LHCN-M2 (cell line): ENCODE measurements around the gene FCHO2. TPM values are rescaled to one million over a fixed set of nuclear protein-coding genes. Genes with fewer than 3 reads are reported as not detected.
"Not testable (repeated sequence)": the region's sequence is repeated elsewhere in the genome, so short reads cannot be mapped to it uniquely, and the experiment has no call there.

Experiments
- DNase-seq: peaks from one replicate; pipeline ENCODE4 v3.0.0-alpha.2; 2012; ENCODE audit warnings: low read depth
- polyA plus RNA-seq: library from polyadenylated mRNA; unstranded; fragments of >200 nt; gene quantifications from one replicate; pipeline ENCODE4 v1.2.1, GENCODE V29; 2012; ENCODE audit warnings: missing spikeins
- total RNA-seq: library from RNA; depleted of rRNA; stranded (reverse); fragments of >200 nt; gene quantifications from 2 replicates; pipeline ENCODE4 v1.2.3, GENCODE V29; 2014; rRNA removed

Gene FCHO2, protein sequence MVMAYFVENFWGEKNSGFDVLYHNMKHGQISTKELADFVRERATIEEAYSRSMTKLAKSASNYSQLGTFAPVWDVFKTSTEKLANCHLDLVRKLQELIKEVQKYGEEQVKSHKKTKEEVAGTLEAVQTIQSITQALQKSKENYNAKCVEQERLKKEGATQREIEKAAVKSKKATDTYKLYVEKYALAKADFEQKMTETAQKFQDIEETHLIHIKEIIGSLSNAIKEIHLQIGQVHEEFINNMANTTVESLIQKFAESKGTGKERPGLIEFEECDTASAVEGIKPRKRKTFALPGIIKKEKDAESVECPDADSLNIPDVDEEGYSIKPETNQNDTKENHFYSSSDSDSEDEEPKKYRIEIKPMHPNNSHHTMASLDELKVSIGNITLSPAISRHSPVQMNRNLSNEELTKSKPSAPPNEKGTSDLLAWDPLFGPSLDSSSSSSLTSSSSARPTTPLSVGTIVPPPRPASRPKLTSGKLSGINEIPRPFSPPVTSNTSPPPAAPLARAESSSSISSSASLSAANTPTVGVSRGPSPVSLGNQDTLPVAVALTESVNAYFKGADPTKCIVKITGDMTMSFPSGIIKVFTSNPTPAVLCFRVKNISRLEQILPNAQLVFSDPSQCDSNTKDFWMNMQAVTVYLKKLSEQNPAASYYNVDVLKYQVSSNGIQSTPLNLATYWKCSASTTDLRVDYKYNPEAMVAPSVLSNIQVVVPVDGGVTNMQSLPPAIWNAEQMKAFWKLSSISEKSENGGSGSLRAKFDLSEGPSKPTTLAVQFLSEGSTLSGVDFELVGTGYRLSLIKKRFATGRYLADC
- total RNA-seq = 13.5 and 14.9 TPM in 2 replicates
- 5.4 TPM for polyA plus RNA-seq

DNA sequence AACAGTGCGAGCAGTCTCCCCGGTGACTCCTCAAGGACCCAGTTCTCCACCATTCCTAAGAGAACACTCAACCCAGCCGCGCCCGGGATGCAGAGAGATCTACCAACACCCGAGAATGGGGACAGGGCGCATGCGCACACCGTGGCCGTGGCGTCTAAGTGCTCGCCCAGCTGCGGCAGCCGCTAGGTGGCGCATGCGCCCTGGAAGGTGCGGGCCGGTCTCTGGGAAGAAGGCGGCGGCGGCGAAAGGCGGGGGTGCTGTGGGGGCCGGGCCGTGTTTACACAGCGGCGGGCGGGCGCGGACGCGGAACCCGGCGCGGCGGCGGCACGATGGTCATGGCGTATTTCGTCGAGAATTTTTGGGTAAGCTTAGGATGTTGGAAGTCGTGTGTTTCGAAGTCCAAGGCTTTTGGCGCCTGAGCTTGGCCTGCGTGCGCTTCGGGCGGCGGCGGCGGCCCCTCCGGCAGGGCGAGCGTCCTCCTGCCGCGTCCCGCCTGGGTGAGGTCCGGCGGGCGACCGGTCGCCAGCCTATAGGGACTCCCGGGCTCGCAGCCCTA, at the start of gene FCHO2:
TSS of gene FCHO2 (plus strand) at position 274 of the 556 bp plus-strand sequence. CDS start at position 330, 56 bp downstream.
- peak; percentile 94 for DNase-seq

DNA sequence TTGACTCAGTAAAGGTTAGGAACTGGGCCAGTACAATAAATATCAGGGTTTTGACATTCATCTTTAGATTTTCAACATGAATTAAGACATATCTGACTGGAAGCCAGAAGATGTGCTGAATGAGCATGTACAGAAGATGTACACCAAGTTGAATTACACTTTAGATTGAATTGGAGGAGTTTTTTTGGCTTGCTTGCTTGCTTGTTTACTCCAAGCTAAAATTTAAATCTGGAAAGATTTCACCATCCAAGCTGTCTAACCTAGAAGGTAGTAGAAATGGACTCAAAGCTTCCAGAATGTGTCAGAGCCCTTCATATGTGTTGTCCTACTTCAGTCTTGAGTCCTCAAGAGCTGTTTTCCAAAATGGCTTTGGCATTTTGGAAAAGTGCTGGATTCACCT, 49.0 kb upstream of the FCHO2 start:
- DNase-seq = no peak

DNA sequence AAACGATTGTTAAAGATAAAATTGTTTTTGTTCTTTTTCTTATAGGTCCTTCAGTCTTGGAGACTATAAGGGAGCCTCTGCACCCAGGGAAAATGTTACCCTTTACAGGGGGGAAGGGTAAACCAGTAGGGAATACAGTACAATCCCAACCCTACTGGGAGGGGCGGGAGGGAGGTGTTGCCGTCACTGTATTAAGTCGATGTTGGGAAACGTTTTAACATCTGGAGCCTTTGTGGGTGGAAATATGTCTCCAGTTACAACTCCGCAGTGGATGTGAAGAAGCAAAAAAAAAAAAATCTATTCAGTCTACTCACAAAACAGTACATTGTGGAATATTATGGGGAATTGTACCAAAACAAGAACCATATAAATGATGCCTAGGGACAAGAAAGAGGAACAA, 47.2 kb upstream of the FCHO2 start:
- no peak for DNase-seq

DNA sequence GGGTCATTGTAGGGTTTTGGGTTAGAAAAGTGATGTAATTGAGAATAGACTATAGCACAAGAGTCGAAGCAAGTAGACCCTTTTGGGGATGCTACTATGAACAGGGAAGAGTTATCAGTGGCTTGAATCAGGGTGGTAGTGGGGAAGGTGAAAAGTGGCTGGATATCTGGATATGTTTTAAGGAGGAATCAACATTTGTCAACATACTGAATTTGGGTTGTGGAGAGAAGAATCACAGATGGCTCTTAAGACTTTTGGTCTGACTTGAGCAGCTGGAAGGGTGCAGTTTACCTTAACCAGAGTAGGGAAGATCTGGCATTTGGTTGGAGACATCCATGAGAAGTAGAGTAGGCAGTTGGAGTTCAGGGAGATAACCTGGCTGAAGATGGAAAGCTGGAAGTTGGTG, 38.5 kb upstream of the FCHO2 start:
- DNase-seq = no peak

DNA sequence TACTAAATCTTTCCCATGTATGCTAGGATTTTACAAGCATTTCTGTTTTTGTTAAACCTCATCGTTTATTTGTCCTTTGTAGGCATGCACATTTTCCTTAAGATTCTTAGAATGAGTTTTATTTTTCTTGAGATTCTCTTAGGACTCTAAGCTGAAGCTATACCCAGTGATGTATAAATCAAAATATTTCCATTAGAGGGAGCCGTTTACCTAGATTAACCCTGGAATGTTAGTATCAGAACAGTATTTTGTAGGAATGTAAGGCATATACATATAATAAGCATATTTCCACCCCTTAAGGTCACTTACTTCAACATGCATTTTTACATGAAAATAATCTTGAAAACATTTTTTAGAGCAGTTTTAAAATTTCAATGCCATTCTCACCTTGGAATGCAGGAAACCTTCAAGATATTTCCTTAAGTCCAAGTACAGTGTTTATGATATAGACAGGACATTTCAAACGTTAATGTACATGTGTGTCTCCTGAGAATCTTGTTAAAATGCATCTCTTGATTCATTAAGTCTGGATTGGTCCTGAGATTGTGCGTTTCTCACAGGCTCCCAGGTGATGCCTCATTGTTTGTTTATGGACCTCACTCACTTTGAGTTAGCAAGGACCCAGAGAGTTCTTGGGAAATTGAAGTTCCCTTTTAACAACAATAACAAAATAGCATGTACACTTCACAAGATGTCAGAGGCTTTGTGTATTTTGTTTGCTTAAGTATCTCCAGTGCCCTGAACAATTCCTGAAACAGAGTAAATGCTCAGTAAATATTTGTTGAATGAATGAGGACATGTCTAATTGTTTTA, 34.9 kb upstream of the FCHO2 start:
- DNase-seq = no peak

DNA sequence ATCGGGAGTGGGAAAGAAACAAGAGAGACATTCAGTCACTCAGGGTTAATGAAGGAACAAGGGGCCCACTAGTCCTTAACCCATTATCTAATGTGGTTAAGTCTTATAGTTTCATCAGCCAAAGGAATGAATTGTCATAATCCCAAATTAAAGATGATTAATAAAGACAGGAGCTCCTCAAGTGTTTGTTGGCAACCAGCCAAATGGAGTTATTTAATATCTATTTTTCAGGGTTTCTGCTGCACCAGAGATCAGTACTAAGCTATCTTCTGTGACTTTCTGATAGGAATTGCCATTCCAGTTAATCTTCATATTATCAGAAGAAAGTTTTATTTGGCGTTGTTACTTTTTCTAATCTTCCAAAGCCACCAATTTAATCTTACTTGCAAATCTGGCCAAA, 34.0 kb upstream of the FCHO2 start:
- no peak for DNase-seq

DNA sequence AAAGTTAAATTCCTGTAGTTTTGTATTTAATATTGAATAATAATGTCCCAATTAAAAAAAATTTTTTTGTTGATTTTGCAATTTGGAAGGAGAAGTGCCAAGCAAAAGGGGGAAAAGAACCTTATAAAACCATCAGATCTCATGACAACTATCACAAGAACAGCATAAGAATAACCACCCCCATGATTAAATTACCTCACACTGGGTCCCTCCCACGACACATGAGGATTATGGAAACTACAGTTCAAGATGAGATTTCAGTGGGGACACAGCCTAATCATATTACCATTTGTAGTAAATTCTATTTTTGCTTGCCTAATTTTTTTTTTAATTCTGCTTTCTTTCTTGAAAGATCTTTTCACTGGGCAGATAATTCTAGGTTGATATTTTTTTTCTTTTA, 33.4 kb upstream of the FCHO2 start:
- no peak for DNase-seq

DNA sequence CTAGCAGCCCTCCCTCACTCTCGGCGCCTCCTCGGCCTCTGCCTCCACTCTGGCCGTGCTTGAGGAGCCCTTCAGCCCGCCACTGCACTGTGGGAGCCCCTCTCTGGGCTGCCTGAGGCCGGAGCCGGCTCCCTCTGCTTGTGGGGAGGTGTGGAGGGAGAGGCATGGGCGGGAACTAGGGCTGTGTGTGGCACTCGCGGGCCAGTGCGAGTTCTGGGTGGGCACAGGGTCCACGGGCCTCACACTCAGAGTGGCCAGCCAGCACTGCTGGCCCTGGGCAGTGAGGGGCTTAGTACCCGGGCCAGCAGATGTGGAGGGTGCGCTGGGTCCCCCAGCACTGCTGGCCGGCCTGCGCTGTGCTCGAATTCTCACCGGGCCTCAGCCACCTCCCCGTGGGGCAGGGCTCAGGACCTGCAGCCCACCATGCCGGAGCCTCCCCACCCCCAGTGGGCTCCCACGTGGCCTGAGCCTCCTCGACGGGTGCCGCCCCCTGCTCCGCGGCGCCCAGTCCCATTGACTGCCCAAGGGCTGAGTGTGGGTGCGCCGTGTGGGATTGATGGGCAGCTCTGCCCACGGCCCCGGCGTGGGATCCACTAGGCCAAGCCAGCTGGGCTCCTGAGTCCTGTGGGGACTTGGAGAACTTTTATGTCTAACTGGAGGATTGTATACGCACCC, 30.4 kb upstream of the FCHO2 start:
- DNase-seq = no peak

DNA sequence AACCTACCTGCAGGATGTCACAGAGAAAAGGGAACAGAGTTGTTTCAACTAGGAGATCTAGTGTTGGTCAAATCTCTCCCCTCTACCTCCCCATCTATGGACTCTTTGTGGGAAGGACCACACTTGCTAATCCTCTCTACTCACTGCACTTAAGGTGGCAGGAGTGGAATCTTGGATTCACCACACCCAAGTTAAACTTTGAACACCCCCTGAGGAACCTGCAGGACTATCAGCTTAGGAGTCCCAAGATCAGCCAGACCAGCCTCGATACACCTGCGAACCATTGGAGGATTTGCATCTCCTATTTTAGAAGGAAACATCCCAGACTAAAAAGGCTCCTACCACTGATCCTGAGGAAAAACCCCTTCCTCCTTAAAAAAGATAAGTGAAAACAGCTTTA, 23.2 kb upstream of the FCHO2 start:
- not testable (repeated sequence) for DNase-seq

DNA sequence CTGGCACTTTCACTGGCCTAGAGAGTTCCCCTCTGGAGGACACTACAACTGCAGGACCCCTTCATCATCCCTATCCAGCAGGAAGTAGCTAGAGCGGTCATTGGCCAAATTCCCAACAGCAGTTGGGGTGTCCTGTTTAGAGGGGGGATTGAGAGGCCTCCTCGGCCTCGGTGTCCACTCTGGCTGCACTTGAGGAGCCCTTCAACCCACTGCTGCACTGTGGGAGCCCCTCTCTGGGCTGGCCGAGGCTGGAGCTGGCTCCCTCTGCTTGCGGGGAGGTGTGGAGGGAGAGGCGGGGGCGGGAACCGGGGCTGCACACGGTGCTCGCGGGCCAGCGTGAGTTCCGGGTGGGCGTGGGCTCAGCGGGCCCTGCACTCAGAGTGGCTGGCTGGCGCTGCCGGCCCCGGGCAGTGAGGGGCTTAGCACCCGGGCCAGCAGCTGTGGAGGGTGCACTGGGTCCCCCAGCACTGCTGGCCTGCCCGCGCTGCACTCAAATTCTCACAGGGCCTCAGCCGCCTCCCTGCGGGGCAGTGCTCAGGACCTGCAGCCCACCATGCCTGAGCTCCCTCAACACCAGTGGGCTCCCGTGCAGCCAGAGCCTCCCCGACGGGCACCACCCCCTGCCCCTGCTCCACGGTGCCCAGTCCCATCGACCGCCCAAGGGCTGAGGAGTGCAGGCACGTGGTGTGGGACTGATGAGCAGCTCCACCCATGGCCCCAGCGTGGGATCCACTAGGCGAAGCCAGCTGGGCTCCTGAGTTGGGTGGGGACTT, 20.7 kb upstream of the FCHO2 start:
- not testable (repeated sequence) for DNase-seq

DNA sequence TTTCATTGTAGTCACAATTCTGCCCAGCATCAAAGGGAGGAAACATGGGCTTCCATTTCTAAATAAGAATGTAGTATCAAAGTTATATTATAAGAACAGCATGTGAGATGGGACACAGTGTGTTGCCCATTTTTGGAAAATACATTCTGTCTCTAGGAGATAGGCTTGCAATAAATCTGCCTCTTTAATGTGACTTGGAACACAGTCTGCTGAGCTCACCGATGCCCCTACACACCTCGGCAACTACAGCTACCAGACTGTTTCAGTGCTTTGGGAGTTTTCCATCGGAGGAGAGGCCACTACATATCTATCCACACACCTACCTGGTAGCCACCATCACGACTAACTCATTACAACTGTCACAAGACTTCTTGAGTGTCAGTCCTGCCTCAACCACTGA, 18.9 kb upstream of the FCHO2 start:
- DNase-seq = no peak

DNA sequence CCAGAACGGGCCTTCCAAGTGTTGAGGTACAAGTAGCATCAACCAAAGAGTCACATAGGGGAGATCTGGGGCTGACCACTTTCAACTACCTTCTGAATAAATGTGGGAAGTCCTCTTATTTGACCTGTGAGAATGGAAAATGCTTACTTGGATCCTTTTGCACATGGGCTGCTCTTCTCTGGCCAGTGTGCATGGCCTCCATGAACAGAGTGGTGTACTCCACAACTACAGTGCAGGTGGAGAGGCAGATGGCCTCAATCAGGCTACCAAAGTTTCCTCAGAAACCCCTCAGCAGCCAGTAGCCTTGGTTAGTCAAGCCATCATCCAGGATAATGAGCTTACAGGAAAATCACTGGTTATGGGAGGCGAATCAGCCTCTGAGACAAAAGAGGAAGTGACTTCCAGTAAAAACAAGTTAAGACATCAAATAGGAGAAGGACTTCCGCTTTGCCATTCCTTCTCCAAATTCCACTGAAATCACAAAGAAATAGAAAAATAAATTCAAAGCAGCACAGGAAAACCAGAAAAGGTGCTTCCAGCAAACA, 18.3 kb upstream of the FCHO2 start:
- DNase-seq = no peak

DNA sequence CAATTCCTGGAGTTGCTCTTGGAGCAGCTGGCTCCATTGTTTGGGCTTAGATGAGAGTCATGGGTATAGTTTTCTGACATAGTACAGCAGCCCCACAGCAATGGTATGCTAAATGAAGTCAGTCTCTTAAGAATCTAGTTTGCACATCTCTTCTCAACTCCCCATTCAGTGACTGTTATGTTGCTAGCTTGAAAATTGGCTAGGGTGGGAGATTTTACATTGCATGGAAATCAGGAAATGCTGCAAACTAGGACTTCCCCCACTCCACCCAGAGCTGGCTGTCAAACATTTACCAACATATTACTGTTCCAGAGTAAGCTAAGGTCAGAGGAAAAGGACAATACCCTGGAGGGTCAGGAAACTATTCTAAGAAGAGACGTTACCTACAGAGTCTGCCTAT, 17.6 kb upstream of the FCHO2 start:
- no peak for DNase-seq

DNA sequence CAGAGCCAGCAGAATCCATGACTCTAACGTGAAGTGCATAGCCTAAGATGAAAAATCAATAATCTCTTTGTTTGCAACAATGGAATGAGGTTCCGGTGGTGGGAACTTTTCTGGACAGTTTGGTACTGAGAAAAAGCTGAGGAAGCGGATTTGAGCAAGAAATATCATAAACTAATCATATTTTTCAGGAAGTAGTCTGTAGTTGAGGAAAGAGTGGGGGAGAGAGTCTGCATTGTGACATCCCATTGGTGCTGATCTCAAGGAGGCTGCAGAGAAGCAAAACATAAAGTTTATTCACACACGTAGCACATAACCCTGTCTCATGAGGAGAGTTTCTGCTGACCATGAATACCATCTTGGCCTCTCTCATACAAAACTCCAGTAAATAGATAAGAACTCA, 15.8 kb upstream of the FCHO2 start:
- no peak for DNase-seq

DNA sequence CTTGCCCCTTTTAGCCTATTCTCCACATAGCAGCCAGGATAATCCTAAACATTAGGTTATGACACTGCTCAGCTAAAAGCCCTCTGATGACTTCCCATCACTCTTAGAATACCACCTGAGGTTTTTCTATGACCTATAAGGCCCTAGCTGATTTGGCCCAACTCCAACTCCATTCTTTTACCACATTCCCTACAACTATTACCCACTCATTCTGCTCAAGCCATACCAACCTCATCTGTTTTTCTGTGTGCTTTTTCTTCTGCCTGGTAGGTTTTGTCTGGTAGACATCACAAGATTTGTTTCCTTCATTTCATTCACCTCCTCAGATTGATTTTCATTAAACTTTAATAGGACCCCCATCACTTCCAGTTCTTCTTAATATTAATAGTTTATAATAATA, 12.5 kb upstream of the FCHO2 start:
- DNase-seq = no peak

DNA sequence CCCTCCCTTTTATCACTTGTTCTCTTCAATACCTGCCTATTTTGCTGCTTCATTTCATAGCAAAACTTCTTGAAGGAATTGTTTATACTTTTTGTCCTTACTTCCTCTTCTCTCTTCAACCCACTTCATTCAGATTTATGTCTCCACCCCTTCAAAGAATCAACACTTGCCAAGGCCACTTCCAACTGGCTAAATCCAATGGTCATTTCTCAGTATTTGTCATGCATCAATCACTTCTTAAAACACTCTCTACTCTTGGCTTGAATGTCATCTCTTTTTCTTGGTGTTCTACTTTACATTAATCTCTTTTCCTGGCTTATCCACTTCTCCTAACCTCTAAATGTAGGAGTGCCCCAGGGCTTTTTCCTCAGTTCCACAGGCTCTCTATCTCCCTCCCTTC, 8.3 kb upstream of the FCHO2 start:
- DNase-seq = no peak

DNA sequence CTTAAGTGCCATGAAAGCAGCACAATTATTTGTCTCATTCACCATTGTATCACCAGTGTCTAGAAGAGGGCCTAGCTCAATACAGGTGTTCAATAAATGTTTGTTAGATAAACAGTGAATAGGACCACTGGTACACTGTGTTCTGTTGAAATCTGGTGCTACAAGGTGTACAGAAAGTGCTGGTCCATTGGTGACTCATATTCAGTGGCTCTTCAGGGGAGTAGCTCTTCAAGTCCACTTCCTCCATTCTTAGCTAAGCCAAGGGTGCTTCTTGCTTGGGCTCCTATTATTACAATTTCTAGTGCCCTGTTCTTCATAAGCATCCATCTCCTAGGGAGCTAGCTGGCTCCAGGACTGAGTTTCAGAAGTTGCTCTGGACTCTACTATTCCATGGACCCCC, 6.4 kb upstream of the FCHO2 start:
- DNase-seq = no peak

DNA sequence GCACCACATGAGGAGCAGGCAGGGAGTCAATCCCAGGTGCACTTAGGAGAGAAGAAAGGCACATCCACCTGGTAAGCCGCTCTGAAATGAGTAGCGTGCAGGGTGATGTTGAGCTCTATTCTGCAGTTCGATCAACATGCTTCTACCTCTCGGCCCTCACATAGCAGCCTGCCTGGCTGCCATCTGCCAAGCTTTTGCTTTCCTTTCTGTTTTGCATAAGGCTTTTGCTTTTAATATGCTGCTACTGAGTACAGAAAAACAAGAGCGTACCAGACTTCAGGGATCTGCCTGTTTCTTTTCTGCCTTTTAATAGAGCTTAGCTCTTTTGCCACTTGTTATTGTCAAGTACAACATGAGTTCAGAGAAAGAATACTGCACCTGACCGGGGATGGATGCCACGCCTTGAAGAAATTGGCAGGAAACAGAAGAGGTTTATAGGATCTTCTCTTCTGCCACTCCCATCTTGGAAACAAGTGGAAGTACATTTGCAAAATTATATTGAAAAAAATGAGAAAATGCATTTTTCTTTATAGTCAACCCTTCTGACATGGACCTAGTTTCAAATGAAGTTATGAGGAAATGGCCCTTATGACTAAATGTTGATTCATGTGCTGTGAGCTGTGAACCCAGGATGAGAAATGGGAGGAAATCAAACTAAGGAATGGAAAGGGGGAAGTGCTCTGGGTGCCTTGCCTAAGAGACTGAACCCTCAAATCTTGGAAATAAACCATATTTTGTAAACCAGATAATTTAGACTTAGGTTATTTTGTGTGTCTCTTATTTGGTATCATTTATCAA, 4.0 kb upstream of the FCHO2 start:
- peak; percentile 83 for DNase-seq

DNA sequence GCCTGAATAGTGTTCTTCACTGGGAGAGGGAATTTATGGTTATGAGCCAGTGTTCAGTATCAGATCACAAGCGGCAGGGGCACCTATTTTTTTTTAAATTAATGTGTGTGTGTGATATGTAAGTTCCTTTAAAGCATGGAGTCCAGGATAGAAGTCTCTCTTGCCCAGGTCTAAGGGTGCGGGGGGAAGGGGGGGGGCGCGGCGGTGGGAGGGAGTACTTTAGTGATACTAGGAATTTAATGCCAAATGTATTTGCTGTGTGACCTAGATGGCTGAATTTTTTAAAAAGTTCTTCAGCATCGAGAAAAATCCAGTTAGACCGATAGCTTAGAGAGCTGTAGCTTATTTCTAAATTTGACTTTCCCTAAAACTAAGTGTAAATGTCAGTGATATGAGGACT, 1.5 kb upstream of the FCHO2 start:
- no peak for DNase-seq
